GM12864 (cell line): ENCODE measurements around the gene KRT1.
"Not testable (repeated sequence)": the region's sequence is repeated elsewhere in the genome, so short reads cannot be mapped to it uniquely, and the experiment has no call there.

Source experiments
- DNase-seq: peaks from one replicate; pipeline ENCODE4 v3.0.0-alpha.2; 2011; ENCODE audit warnings: low read depth
- H3K4me3 ChIP-seq: 2 replicates; pipeline ENCODE4 v1.5.1; 2011; ENCODE audit warnings: mild to moderate bottlenecking, low read depth, low read length, control low read depth
- TF ChIP-seq, protein P1 (sequence below): IDR thresholded peaks from 2 replicates; pipeline ENCODE4 v1.5.1; 2011; ENCODE audit warnings: low read depth, mild to moderate bottlenecking, moderate library complexity, low read length, control low read depth, inconsistent platforms; ENCODE audit errors: missing control alignments

The KRT1 gene

GRCh38 chr12:52721838-52722470, 41.7 kb upstream of the KRT1 start:
- TF ChIP-seq, protein P1, sequence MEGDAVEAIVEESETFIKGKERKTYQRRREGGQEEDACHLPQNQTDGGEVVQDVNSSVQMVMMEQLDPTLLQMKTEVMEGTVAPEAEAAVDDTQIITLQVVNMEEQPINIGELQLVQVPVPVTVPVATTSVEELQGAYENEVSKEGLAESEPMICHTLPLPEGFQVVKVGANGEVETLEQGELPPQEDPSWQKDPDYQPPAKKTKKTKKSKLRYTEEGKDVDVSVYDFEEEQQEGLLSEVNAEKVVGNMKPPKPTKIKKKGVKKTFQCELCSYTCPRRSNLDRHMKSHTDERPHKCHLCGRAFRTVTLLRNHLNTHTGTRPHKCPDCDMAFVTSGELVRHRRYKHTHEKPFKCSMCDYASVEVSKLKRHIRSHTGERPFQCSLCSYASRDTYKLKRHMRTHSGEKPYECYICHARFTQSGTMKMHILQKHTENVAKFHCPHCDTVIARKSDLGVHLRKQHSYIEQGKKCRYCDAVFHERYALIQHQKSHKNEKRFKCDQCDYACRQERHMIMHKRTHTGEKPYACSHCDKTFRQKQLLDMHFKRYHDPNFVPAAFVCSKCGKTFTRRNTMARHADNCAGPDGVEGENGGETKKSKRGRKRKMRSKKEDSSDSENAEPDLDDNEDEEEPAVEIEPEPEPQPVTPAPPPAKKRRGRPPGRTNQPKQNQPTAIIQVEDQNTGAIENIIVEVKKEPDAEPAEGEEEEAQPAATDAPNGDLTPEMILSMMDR, result no peak
- no peak overlapping the region for H3K4me3 ChIP-seq

DNA sequence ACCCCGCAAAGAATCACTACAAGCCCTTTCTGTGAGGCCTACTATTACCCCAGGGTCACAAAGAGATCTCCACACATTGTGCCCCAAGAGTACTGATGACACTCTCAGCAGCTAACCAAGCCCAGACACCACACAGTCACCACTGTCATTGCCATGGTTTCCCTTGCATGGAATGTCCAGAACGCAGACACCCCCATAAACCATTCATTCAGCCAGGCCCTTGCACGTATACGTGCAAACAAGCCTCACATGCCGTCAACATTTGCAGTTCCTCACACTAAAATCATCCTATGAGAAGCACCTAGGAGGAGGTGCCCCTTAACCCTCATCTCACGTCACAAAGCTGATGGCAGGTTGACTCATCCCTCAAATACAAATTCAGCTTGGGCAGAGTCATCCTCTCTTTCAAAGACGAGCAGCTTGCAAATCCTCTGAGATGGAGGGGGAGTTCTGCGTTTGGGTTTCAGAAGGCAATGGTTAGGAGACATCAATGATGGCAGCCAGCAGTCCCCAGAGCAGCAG, 40.2 kb upstream of the KRT1 start:
- TF ChIP-seq, protein P1, result no peak
- no peak for DNase-seq

More at GRCh38 chr12:52721838-52722470, 41.7 kb upstream of the KRT1 start:
- DNase-seq, result no peak

DNA sequence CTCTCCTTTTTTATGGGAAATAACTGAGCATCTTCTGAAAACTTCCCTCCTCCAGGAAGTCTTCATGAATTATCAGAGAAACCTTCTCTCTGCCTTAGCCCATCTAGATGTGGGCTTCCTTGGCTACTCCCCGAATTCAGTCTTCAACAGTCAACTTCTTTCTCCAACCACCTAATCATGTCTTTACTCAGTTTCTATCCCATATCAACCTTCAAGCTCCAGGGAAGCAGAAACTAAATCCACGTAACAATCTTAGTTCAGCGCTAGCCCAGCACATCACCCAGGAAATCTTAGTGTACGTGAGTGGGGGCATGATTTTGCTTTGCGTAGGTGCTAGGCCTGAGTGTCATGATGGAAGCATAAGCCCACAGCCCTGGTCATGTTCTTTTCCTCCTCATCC, 35.9 kb upstream of the KRT1 start:
- TF ChIP-seq, protein P1, result no peak

More for the DNA sequence above, 40.2 kb upstream of the KRT1 start:
- no peak overlapping the region for H3K4me3 ChIP-seq

GRCh38 chr12:52715416-52715815, 35.2 kb upstream of the KRT1 start:
- TF ChIP-seq, protein P1, result no peak
- no peak for DNase-seq
- H3K4me3 ChIP-seq, result no peak overlapping the region

More for the DNA sequence above, 35.9 kb upstream of the KRT1 start:
- no peak overlapping the region for H3K4me3 ChIP-seq
- DNase-seq, result no peak

DNA sequence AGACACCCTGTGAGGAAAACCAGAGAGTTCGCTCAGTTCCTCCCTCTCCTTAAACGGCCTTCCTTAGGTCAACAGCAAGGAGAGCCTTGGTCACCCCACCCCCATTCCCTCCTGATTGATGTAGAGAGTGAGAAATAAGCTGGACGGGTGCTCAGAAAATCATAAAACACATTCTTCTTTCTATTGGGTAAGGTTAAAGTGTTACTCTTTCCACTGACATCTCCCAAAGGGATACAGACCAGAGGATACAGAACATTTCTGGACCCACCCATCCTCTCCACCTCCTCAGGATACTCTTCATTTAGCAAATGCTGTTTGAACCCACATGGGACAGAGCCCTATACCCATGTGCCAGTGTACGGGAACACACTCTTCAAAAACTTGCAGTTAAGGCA, 34.7 kb upstream of the KRT1 start:
- H3K4me3 ChIP-seq, result no peak overlapping the region
- TF ChIP-seq, protein P1, result no peak
- no peak for DNase-seq

- H3K4me3 ChIP-seq, result no peak overlapping the region
- TF ChIP-seq, protein P1, result no peak
- DNase-seq, result no peak
Measured at GRCh38 chr12:52713960-52714886, 34.0 kb upstream of the KRT1 start.

DNA sequence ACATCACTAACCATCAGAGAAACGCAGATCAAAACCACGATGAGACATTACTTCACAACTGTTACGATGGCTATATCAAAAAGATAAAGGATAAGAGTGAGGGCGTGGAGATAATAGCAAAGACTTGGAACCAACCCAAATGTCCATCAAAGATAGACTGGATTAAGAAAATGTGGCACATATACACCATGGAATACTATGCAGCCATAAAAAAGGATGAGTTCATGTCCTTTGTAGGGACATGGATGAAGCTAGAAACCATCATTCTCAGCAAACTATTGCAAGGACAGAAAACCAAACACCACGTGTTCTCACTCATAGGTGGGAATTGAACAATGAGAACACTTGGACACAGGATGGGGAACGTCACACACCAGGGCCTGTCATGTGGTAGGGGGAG, 31.9 kb upstream of the KRT1 start:
- H3K4me3 ChIP-seq, DNase-seq: not testable (repeated sequence)
